ENCODE data around the gene RAB11FIP2. TPM values are rescaled to one million over a fixed set of nuclear protein-coding genes. Genes with fewer than 3 reads are reported as not detected.

Gene RAB11FIP2
- total RNA-seq, 1 experiment from 2014 or later = 12.2 TPM

DNA sequence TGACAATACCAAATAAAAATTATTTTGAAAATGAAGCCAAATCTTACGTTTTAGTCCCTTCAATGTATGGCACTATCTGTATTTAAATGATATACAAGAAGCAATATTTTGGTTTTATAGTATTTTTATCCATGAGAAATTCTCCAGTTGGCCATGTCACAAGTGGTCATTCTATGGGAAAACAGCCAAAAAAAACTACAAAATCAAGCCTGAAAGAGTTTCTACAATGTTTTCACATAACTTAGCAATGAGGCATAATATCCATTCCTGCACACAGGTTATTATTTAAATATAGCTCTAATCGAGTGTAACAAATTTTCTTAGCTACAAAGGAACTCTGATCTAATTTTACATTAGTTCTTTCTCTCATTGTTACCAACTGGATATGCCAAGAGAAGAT lies 5.4 kb downstream of the RAB11FIP2 start (continued):
- TF ChIP-seq OVOL2 (CRISPR knock-in tag; IDR thresholded peaks at IDR 0.05; ENCODE audit: borderline replicate concordance) = no peak
- TF ChIP-seq, protein P1, sequence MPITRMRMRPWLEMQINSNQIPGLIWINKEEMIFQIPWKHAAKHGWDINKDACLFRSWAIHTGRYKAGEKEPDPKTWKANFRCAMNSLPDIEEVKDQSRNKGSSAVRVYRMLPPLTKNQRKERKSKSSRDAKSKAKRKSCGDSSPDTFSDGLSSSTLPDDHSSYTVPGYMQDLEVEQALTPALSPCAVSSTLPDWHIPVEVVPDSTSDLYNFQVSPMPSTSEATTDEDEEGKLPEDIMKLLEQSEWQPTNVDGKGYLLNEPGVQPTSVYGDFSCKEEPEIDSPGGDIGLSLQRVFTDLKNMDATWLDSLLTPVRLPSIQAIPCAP (CRISPR knock-in tag; IDR thresholded peaks at IDR 0.05) = no peak
- no peak for TF ChIP-seq KAT7 (CRISPR knock-in tag; IDR thresholded peaks at IDR 0.05; ENCODE audit: borderline replicate concordance)
- TF ChIP-seq PRRX2 (CRISPR knock-in tag; IDR thresholded peaks at IDR 0.05) = no peak
- TF ChIP-seq HMGA2 (CRISPR knock-in tag; IDR thresholded peaks at IDR 0.05) = no peak
- TF ChIP-seq ZNF121 (CRISPR knock-in tag; IDR thresholded peaks at IDR 0.05) = no peak
- no peak for TF ChIP-seq ETV6 (CRISPR knock-in tag; IDR thresholded peaks at IDR 0.05)
- TF ChIP-seq RORB (CRISPR knock-in tag; IDR thresholded peaks at IDR 0.05) = no peak
- no peak for TF ChIP-seq SMAD4 (CRISPR knock-in tag; IDR thresholded peaks at IDR 0.05)
- TF ChIP-seq, protein P2, sequence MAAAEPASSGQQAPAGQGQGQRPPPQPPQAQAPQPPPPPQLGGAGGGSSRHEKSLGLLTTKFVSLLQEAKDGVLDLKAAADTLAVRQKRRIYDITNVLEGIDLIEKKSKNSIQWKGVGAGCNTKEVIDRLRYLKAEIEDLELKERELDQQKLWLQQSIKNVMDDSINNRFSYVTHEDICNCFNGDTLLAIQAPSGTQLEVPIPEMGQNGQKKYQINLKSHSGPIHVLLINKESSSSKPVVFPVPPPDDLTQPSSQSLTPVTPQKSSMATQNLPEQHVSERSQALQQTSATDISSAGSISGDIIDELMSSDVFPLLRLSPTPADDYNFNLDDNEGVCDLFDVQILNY (CRISPR knock-in tag; IDR thresholded peaks at IDR 0.05) = no peak

DNA sequence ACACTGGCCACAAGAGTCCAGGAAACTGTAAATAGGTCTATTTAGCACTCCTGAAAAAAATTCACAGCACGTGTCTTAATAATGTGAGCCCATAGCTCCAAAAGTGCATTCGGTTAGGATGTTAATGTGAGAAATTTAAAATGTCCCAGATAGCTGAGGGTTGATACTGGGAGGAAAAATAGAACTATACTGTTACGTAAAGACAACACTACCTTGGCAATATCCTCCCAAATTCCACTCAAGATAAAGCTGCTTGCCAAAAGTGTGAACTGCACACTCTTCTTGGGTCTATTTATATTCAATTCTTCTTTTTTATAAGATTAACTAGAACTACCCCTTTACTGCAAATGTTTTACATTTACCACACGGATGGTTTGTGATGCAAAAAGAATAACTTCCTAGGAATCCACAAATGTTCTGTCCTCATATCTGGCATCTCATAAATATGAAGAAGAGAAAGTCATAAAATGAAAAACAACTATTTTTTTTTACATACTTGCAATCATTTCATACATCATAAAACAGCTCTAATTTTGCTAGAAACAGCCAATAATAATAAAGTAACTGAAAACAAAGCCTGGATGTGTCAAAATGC lies 10.4 kb downstream of the RAB11FIP2 start:
- ATAC-seq = no peak
- Mint-ChIP-seq H3K9me3 (no peaks in the 10 kb centered on the region), H3K36me3 (no peaks in the 10 kb centered on the region; the same call in 1 of the 2 replicates), H3K27me3 (ENCODE audit: low read depth) (no peaks in the 10 kb centered on the region), H3K4me3 (no peak overlapping the region), H3K27ac (no peak overlapping the region), H3K4me1 (peaks cover 23% of the 10 kb centered on the region)
- DNase-seq (ENCODE audit: low spot score) = no peak
- CTCF ChIA-PET = no interaction called here
- POLR2A ChIA-PET = no interaction called here
- TF ChIP-seq, protein P3, sequence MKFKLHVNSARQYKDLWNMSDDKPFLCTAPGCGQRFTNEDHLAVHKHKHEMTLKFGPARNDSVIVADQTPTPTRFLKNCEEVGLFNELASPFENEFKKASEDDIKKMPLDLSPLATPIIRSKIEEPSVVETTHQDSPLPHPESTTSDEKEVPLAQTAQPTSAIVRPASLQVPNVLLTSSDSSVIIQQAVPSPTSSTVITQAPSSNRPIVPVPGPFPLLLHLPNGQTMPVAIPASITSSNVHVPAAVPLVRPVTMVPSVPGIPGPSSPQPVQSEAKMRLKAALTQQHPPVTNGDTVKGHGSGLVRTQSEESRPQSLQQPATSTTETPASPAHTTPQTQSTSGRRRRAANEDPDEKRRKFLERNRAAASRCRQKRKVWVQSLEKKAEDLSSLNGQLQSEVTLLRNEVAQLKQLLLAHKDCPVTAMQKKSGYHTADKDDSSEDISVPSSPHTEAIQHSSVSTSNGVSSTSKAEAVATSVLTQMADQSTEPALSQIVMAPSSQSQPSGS (CRISPR knock-in tag; IDR thresholded peaks at IDR 0.05; ENCODE audit: borderline replicate concordance, low read depth) = no peak
- TF ChIP-seq ETV6 (CRISPR knock-in tag; IDR thresholded peaks at IDR 0.05) (no peak), NR3C1 (CRISPR knock-in tag; conservative IDR thresholded peaks at IDR 0.05; ENCODE audit: low read depth) (no peak), KAT7 (CRISPR knock-in tag; IDR thresholded peaks at IDR 0.05; ENCODE audit: borderline replicate concordance) (no peak), FOXP1 (CRISPR knock-in tag; IDR thresholded peaks at IDR 0.05; ENCODE audit: borderline replicate concordance) (no peak), SP1 (CRISPR knock-in tag; conservative IDR thresholded peaks at IDR 0.05) (no peak), ELF4 (CRISPR knock-in tag; IDR thresholded peaks at IDR 0.05; ENCODE audit: low read depth) (no peak), JAZF1 (CRISPR knock-in tag; IDR thresholded peaks at IDR 0.05) (no peak)
- TF ChIP-seq, protein P4, sequence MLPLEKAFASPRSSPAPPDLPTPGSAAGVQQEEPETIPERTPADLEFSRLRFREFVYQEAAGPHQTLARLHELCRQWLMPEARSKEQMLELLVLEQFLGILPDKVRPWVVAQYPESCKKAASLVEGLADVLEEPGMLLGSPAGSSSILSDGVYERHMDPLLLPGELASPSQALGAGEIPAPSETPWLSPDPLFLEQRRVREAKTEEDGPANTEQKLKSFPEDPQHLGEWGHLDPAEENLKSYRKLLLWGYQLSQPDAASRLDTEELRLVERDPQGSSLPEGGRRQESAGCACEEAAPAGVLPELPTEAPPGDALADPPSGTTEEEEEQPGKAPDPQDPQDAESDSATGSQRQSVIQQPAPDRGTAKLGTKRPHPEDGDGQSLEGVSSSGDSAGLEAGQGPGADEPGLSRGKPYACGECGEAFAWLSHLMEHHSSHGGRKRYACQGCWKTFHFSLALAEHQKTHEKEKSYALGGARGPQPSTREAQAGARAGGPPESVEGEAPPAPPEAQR (CRISPR knock-in tag; IDR thresholded peaks at IDR 0.05) = no peak
- TF ChIP-seq, protein P5, sequence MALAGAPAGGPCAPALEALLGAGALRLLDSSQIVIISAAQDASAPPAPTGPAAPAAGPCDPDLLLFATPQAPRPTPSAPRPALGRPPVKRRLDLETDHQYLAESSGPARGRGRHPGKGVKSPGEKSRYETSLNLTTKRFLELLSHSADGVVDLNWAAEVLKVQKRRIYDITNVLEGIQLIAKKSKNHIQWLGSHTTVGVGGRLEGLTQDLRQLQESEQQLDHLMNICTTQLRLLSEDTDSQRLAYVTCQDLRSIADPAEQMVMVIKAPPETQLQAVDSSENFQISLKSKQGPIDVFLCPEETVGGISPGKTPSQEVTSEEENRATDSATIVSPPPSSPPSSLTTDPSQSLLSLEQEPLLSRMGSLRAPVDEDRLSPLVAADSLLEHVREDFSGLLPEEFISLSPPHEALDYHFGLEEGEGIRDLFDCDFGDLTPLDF (CRISPR knock-in tag; IDR thresholded peaks at IDR 0.05) = no peak
- TF ChIP-seq, protein P6, sequence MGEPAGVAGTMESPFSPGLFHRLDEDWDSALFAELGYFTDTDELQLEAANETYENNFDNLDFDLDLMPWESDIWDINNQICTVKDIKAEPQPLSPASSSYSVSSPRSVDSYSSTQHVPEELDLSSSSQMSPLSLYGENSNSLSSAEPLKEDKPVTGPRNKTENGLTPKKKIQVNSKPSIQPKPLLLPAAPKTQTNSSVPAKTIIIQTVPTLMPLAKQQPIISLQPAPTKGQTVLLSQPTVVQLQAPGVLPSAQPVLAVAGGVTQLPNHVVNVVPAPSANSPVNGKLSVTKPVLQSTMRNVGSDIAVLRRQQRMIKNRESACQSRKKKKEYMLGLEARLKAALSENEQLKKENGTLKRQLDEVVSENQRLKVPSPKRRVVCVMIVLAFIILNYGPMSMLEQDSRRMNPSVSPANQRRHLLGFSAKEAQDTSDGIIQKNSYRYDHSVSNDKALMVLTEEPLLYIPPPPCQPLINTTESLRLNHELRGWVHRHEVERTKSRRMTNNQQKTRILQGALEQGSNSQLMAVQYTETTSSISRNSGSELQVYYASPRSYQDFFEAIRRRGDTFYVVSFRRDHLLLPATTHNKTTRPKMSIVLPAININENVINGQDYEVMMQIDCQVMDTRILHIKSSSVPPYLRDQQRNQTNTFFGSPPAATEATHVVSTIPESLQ (CRISPR knock-in tag; IDR thresholded peaks at IDR 0.05) = no peak
- TF ChIP-seq, protein P7, sequence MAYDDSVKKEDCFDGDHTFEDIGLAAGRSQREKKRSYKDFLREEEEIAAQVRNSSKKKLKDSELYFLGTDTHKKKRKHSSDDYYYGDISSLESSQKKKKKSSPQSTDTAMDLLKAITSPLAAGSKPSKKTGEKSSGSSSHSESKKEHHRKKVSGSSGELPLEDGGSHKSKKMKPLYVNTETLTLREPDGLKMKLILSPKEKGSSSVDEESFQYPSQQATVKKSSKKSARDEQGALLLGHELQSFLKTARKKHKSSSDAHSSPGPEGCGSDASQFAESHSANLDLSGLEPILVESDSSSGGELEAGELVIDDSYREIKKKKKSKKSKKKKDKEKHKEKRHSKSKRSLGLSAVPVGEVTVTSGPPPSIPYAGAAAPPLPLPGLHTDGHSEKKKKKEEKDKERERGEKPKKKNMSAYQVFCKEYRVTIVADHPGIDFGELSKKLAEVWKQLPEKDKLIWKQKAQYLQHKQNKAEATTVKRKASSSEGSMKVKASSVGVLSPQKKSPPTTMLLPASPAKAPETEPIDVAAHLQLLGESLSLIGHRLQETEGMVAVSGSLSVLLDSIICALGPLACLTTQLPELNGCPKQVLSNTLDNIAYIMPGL (CRISPR knock-in tag; IDR thresholded peaks at IDR 0.05) = no peak

Data from WTC11 (cell line).